K562 (cell line): ENCODE results near the gene CBFA2T2.

Experiments used
- BHLHE40 ChIP-seq: IDR thresholded peaks from 2 replicates; pipeline ENCODE4 v1.6.1; 2011; ENCODE audit warnings: low read length, improper control_type of control experiment
- MIER1 ChIP-seq: fragments of 450-650 bp; IDR thresholded peaks from 2 replicates; pipeline ENCODE4 v1.6.1; 2016; ENCODE audit warnings: antibody characterized with exemption, mild to moderate bottlenecking, low read depth
- POLR2AphosphoS5 ChIP-seq: IDR thresholded peaks from 2 replicates; pipeline ENCODE4 v1.6.1; 2011; ENCODE audit warnings: mild to moderate bottlenecking, low read depth, low read length, moderate library complexity; ENCODE audit not compliant: control insufficient read depth, insufficient read depth
- POLR2H ChIP-seq: IDR thresholded peaks from 2 replicates; pipeline ENCODE4 v1.6.1; 2016; ENCODE audit warnings: missing genetic modification characterization, low read depth, mild to moderate bottlenecking, control low read depth, missing compliant biosample characterization, moderate library complexity
- SREBF2 ChIP-seq: sonication (generic); formaldehyde crosslinking; IDR thresholded peaks from 2 replicates; pipeline ENCODE4 v1.4.0; 2020; ENCODE audit warnings: mild to moderate bottlenecking, missing genetic modification reagents
- XRCC3 ChIP-seq: fragments of 450-650 bp; IDR thresholded peaks from 2 replicates; pipeline ENCODE4 v1.6.1; 2017; ENCODE audit warnings: mild to moderate bottlenecking, moderate library complexity
- ZNF217 ChIP-seq: sonication (generic); formaldehyde crosslinking; IDR thresholded peaks from 2 replicates; pipeline ENCODE4 v1.8.0; 2022; ENCODE audit warnings: mild to moderate bottlenecking, missing genetic modification reagents
- ZNF785 ChIP-seq: fragments of 250-450 bp; sonication (Bioruptor Pico); IDR thresholded peaks from 2 replicates; pipeline ENCODE4 v1.4.0; 2020; ENCODE audit warnings: mild to moderate bottlenecking
- TF ChIP-seq, protein P1 (sequence below): sonication (generic); formaldehyde crosslinking; IDR thresholded peaks from 2 replicates; pipeline ENCODE4 v1.9.0; 2022; ENCODE audit warnings: mild to moderate bottlenecking, missing genetic modification reagents
- TF ChIP-seq, protein P2 (sequence below): sonication (generic); formaldehyde crosslinking; IDR thresholded peaks from 2 replicates; pipeline ENCODE4 v1.8.0; 2022; ENCODE audit warnings: missing genetic modification reagents, mild to moderate bottlenecking, borderline replicate concordance
- TF ChIP-seq, protein P3 (sequence below), 3 experiments: IDR thresholded peaks in 2 of 3; conservative IDR thresholded peaks in 1 of 3; 2 replicates each; pipeline ENCODE4 v1.5.1; 2011 to 2012; ENCODE audit warnings: low read length in 3 of 3, mild to moderate bottlenecking in 3 of 3, control low read depth in 2 of 3, improper control_type of control experiment in 1 of 3, inconsistent platforms in 1 of 3, low read depth in 1 of 3, mixed read lengths in 1 of 3, moderate library complexity in 1 of 3; ENCODE audit not compliant: insufficient read depth in 2 of 3
- TF ChIP-seq, protein P4 (sequence below): fragments of 450-650 bp; IDR thresholded peaks from 2 replicates; pipeline ENCODE4 v1.7.1; 2018; ENCODE audit warnings: mild to moderate bottlenecking, low read depth; ENCODE audit not compliant: partially characterized antibody

DNA sequence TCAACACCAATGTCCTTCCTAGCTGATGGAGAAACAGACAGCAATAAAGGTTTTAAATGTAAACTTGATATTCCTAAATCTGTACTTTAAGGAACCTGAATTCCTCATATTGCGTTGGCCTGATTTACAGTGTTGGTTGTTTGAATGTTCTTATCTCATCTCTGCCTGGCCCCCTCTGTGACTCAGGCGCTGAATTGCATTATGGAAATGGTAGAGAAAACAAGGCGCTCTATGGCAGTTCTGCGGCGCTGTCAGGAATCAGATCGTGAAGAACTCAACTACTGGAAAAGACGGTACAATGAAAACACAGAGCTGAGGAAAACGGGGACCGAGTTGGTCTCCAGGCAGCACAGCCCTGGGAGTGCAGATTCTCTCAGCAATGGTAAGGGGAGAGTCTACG is 139.6 kb downstream of the CBFA2T2 start:
- no peak for TF ChIP-seq ZNF217 (CRISPR knock-in tag)
- TF ChIP-seq, protein P1, sequence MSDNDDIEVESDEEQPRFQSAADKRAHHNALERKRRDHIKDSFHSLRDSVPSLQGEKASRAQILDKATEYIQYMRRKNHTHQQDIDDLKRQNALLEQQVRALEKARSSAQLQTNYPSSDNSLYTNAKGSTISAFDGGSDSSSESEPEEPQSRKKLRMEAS, result no peak
- TF ChIP-seq MIER1, result no peak
- no peak for TF ChIP-seq BHLHE40
- TF ChIP-seq POLR2H (tag), result no peak
- TF ChIP-seq, protein P2, sequence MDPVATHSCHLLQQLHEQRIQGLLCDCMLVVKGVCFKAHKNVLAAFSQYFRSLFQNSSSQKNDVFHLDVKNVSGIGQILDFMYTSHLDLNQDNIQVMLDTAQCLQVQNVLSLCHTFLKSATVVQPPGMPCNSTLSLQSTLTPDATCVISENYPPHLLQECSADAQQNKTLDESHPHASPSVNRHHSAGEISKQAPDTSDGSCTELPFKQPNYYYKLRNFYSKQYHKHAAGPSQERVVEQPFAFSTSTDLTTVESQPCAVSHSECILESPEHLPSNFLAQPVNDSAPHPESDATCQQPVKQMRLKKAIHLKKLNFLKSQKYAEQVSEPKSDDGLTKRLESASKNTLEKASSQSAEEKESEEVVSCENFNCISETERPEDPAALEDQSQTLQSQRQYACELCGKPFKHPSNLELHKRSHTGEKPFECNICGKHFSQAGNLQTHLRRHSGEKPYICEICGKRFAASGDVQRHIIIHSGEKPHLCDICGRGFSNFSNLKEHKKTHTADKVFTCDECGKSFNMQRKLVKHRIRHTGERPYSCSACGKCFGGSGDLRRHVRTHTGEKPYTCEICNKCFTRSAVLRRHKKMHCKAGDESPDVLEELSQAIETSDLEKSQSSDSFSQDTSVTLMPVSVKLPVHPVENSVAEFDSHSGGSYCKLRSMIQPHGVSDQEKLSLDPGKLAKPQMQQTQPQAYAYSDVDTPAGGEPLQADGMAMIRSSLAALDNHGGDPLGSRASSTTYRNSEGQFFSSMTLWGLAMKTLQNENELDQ, result no peak
- no peak for TF ChIP-seq ZNF785 (CRISPR knock-in tag)
- TF ChIP-seq, protein P3, sequence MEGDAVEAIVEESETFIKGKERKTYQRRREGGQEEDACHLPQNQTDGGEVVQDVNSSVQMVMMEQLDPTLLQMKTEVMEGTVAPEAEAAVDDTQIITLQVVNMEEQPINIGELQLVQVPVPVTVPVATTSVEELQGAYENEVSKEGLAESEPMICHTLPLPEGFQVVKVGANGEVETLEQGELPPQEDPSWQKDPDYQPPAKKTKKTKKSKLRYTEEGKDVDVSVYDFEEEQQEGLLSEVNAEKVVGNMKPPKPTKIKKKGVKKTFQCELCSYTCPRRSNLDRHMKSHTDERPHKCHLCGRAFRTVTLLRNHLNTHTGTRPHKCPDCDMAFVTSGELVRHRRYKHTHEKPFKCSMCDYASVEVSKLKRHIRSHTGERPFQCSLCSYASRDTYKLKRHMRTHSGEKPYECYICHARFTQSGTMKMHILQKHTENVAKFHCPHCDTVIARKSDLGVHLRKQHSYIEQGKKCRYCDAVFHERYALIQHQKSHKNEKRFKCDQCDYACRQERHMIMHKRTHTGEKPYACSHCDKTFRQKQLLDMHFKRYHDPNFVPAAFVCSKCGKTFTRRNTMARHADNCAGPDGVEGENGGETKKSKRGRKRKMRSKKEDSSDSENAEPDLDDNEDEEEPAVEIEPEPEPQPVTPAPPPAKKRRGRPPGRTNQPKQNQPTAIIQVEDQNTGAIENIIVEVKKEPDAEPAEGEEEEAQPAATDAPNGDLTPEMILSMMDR (IDR thresholded peaks at IDR 0.05 in 2 of 3, conservative IDR thresholded peaks at IDR 0.05 in 1 of 3; ENCODE audit: insufficient read depth in 2 of 3, low read depth in 1 of 3, low read length in 3 of 3), result no peak
- no peak for TF ChIP-seq SREBF2 (CRISPR knock-in tag)
- no peak for TF ChIP-seq POLR2AphosphoS5
- TF ChIP-seq, protein P4, sequence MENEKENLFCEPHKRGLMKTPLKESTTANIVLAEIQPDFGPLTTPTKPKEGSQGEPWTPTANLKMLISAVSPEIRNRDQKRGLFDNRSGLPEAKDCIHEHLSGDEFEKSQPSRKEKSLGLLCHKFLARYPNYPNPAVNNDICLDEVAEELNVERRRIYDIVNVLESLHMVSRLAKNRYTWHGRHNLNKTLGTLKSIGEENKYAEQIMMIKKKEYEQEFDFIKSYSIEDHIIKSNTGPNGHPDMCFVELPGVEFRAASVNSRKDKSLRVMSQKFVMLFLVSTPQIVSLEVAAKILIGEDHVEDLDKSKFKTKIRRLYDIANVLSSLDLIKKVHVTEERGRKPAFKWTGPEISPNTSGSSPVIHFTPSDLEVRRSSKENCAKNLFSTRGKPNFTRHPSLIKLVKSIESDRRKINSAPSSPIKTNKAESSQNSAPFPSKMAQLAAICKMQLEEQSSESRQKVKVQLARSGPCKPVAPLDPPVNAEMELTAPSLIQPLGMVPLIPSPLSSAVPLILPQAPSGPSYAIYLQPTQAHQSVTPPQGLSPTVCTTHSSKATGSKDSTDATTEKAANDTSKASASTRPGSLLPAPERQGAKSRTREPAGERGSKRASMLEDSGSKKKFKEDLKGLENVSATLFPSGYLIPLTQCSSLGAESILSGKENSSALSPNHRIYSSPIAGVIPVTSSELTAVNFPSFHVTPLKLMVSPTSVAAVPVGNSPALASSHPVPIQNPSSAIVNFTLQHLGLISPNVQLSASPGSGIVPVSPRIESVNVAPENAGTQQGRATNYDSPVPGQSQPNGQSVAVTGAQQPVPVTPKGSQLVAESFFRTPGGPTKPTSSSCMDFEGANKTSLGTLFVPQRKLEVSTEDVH, result no peak
- no peak for TF ChIP-seq XRCC3
